Measurements from ENCODE around the gene C6orf141. TPM values are rescaled to one million over a fixed set of nuclear protein-coding genes. Genes with fewer than 3 reads are reported as not detected.

Gene C6orf141
- total RNA-seq, 1 experiment from 2014 or later: not detected

DNA sequence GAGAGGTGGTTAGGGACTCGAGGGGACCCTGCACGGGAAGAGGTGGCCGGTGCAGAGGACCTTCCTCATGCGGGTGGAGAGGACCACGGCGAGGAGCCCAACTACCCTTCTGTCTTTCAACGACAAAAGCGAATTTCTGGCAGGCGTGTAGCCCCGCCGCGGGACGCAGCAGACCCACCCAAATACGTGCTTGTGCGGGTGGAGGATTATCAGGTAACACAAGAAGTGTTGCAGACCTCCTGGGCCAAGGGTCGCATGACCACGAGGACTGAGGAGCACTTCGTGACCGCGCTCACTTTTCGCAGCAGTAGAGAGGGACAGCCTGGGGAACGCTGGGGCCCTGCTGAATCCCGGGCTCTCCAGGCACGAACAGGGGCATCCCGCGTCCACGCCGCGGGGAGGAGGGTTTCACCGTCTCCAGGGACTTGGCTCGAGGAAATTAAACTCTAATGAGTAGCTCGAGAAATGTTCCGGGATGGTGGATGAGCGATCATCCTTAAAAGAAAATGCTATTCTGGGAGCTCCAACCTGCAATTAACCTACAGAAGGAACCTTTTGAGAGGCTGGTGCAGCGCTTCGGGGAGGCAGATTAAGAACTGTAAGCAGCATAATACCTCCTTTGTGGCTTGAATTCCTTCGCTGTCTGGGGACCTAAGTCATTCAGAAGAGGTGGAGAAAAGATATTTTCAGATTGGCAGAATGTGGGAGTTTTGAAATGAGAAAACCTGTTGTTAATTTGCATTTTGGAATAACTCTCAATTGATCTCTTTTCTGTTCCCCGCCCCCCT is 804 bp downstream of the C6orf141 start:
- H3K36me3 ChIP-seq: no peaks in the 10 kb centered on the region
- H3K4me3 ChIP-seq: no peak overlapping the region
- H3K9me3 ChIP-seq (replicated peaks): no peaks in the 10 kb centered on the region
- no peak overlapping the region for H3K27ac ChIP-seq
- no peaks in the 10 kb centered on the region for H3K27me3 ChIP-seq
- DNase-seq: no peak
- no peaks in the 10 kb centered on the region for H3K4me1 ChIP-seq

GRCh38 chr6:49551866-49552129 is 1.3 kb downstream of the C6orf141 start:
- Histone ChIP-seq H3K36me3 (no peaks in the 10 kb centered on the region), H3K9me3 (replicated peaks) (no peaks in the 10 kb centered on the region), H3K4me1 (no peaks in the 10 kb centered on the region), H3K4me3 (no peak overlapping the region), H3K27ac (no peak overlapping the region), H3K27me3 (no peaks in the 10 kb centered on the region)
- no peak for DNase-seq

GRCh38 chr6:49552596-49552995 is 2.1 kb downstream of the C6orf141 start:
- no peak overlapping the region for H3K4me3 ChIP-seq
- no peak for DNase-seq

DNA sequence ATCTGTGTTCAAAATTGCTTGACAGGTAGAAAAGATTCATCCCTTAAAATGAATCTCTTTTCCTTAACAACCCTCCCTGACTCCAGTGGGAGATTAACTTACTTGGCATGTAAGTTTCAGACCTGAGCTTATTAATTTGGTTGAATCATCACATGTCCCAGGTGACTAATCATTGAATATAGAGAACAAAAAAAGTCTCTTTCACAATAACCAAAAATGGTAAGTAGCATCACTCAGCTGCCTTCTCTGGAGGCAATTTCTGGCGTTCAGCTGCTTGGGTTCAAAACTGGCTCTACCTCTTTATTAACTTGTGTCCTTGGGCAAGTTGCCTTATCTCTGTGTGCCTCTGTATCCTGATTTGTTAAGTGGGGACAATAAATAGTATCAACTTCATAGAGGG is 2.9 kb downstream of the C6orf141 start:
- H3K36me3 ChIP-seq: no peaks in the 10 kb centered on the region
- H3K4me1 ChIP-seq: no peaks in the 10 kb centered on the region
- H3K27me3 ChIP-seq: no peaks in the 10 kb centered on the region
- H3K4me3 ChIP-seq: no peak overlapping the region
- no peak overlapping the region for H3K27ac ChIP-seq
- DNase-seq: no peak
- no peaks in the 10 kb centered on the region for H3K9me3 ChIP-seq (replicated peaks)

More at GRCh38 chr6:49552596-49552995, 2.1 kb downstream of the C6orf141 start:
- Histone ChIP-seq H3K27me3 (no peaks in the 10 kb centered on the region), H3K27ac (no peak overlapping the region), H3K4me1 (no peaks in the 10 kb centered on the region), H3K36me3 (no peaks in the 10 kb centered on the region), H3K9me3 (replicated peaks) (no peaks in the 10 kb centered on the region)

DNA sequence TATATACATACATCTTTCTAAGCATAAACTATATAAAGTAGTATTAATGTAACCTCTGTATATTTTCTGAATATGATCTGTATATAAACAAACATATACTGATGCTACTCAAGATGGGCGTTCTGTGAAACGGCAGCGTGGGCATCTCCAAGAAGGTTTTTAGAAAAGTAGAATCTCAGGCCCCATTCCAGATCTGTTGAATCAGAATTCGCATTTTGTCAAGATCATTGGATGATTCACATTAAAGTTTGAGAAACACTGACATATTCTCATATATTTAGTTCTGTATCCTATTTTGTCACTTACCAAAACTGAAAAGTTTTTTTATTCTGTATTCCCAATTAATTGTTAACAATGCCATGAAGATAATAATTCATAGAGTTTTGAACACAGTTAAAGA is 5.5 kb downstream of the C6orf141 start:
- Histone ChIP-seq H3K27ac (no peak overlapping the region), H3K36me3 (no peaks in the 10 kb centered on the region), H3K4me3 (no peak overlapping the region), H3K9me3 (replicated peaks) (no peaks in the 10 kb centered on the region), H3K27me3 (no peaks in the 10 kb centered on the region), H3K4me1 (no peaks in the 10 kb centered on the region)
- DNase-seq: no peak

GRCh38 chr6:49556429-49556837 is 6.0 kb downstream of the C6orf141 start:
- DNase-seq: no peak
- no peaks in the 10 kb centered on the region for H3K27me3 ChIP-seq
- no peaks in the 10 kb centered on the region for H3K9me3 ChIP-seq (replicated peaks)
- no peak overlapping the region for H3K4me3 ChIP-seq
- H3K4me1 ChIP-seq: no peaks in the 10 kb centered on the region
- H3K36me3 ChIP-seq: no peaks in the 10 kb centered on the region
- no peak overlapping the region for H3K27ac ChIP-seq

DNA sequence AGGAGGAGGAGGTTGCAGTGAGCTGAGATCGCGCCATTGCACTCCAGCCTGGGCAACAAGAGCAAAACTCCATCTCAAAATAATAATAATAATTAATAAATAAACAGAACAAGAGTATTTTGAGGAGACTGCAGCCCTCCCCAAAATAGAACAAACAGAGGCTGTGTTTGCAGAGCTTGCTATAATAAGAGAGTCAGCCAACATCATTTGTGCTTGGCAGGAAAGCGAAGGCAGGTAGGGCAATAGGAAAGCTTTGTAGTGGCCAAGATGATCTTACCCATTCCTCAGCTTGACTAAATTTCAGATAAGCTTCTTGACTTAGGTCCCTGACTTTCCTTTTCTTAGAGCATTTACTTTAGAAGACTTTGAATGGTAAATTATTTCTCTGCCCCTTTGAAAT is 6.7 kb downstream of the C6orf141 start:
- Histone ChIP-seq H3K27ac (no peak overlapping the region), H3K27me3 (no peaks in the 10 kb centered on the region), H3K9me3 (replicated peaks) (no peaks in the 10 kb centered on the region), H3K4me1 (no peaks in the 10 kb centered on the region), H3K4me3 (no peak overlapping the region), H3K36me3 (no peaks in the 10 kb centered on the region)
- no peak for DNase-seq

GRCh38 chr6:49558238-49558637 is 7.8 kb downstream of the C6orf141 start:
- Histone ChIP-seq H3K27me3 (no peaks in the 10 kb centered on the region), H3K36me3 (no peaks in the 10 kb centered on the region), H3K4me1 (no peaks in the 10 kb centered on the region), H3K27ac (no peak overlapping the region), H3K9me3 (replicated peaks) (no peaks in the 10 kb centered on the region), H3K4me3 (no peak overlapping the region)
- no peak for DNase-seq

GRCh38 chr6:49563006-49563886 is 12.8 kb downstream of the C6orf141 start:
- peak; percentile 69 to 71 for DNase-seq
- Histone ChIP-seq H3K27ac (no peak overlapping the region), H3K4me1 (no peaks in the 10 kb centered on the region), H3K9me3 (replicated peaks) (no peaks in the 10 kb centered on the region), H3K27me3 (no peaks in the 10 kb centered on the region), H3K36me3 (no peaks in the 10 kb centered on the region), H3K4me3 (no peak overlapping the region)

GRCh38 chr6:49564552-49564951 is 14.1 kb downstream of the C6orf141 start:
- Histone ChIP-seq H3K4me3 (no peak overlapping the region), H3K9me3 (replicated peaks) (no peaks in the 10 kb centered on the region), H3K4me1 (no peaks in the 10 kb centered on the region), H3K36me3 (no peaks in the 10 kb centered on the region), H3K27ac (no peak overlapping the region), H3K27me3 (no peaks in the 10 kb centered on the region)
- DNase-seq: no peak

DNA sequence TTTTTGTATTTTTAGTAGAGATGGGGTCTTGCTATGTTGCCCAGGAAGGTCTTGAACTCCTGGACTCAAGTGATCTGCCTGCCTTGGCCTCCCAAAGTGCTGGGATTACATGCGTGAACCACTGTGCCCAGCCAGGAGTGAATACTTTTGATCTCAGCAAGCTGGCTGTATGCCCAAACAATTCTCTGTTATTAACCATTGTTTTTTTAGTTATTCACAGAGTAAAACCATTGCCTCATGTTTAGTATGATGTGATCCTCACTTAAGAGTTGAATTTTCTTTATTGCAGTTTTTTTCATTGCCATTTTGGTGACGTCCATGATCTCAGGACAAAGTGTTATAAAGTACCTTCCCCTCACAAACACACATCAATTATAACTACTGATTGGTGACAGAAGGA is 14.8 kb downstream of the C6orf141 start:
- Histone ChIP-seq H3K4me3 (no peak overlapping the region), H3K36me3 (no peaks in the 10 kb centered on the region), H3K9me3 (replicated peaks) (no peaks in the 10 kb centered on the region), H3K27me3 (no peaks in the 10 kb centered on the region), H3K27ac (no peak overlapping the region), H3K4me1 (no peaks in the 10 kb centered on the region)
- no peak for DNase-seq

- no peaks in the 10 kb centered on the region for H3K27me3 ChIP-seq
- no peak for DNase-seq
- H3K9me3 ChIP-seq (replicated peaks): no peaks in the 10 kb centered on the region
- H3K36me3 ChIP-seq: no peaks in the 10 kb centered on the region
- peaks cover under 1% of the 10 kb centered on the region; the same call in 1 of the 2 replicates for H3K4me1 ChIP-seq
- H3K4me3 ChIP-seq: no peak overlapping the region
- H3K27ac ChIP-seq: no peak overlapping the region
Measured at GRCh38 chr6:49565855-49566254, 15.4 kb downstream of the C6orf141 start.

- Histone ChIP-seq H3K36me3 (no peaks in the 10 kb centered on the region), H3K9me3 (replicated peaks) (no peaks in the 10 kb centered on the region), H3K4me3 (no peak overlapping the region), H3K27ac (no peak overlapping the region), H3K4me1 (peaks cover 2% of the 10 kb centered on the region; the same call in 1 of the 2 replicates), H3K27me3 (no peaks in the 10 kb centered on the region)
- DNase-seq: peak; percentile 3 to 34
Measured at GRCh38 chr6:49570474-49571079, 20.1 kb downstream of the C6orf141 start.

- DNase-seq: no peak
- Histone ChIP-seq H3K4me3 (no peak overlapping the region), H3K36me3 (no peaks in the 10 kb centered on the region), H3K27ac (no peak overlapping the region), H3K27me3 (no peaks in the 10 kb centered on the region), H3K4me1 (no peaks in the 10 kb centered on the region), H3K9me3 (replicated peaks) (no peaks in the 10 kb centered on the region)
Measured at GRCh38 chr6:49576618-49577017, 26.1 kb downstream of the C6orf141 start.

- H3K36me3 ChIP-seq: no peaks in the 10 kb centered on the region
- H3K9me3 ChIP-seq (replicated peaks): no peaks in the 10 kb centered on the region
- H3K27ac ChIP-seq: no peak overlapping the region
- DNase-seq: no peak
- H3K4me3 ChIP-seq: no peak overlapping the region
- H3K4me1 ChIP-seq: no peaks in the 10 kb centered on the region
- no peaks in the 10 kb centered on the region for H3K27me3 ChIP-seq
Measured at GRCh38 chr6:49579649-49580048, 29.2 kb downstream of the C6orf141 start.

All from SJCRH30 (cell line).